SKM-1 (cell line): ENCODE measurements around the gene USP24.
"Not testable (repeated sequence)": the region's sequence is repeated elsewhere in the genome, so short reads cannot be mapped to it uniquely, and the experiment has no call there.

Source experiments
- DNase-seq: peaks from one replicate; lab custom pipeline; 2025; ENCODE audit not compliant: unreplicated experiment; lab: John Stamatoyannopoulos, UW

USP24 gene

GRCh38 chr1:55040083-55040932 lies 174.9 kb downstream of the USP24 start:
- DNase-seq, result no peak

GRCh38 chr1:55039342-55040082 lies 175.7 kb downstream of the USP24 start, which contains the start of gene PCSK9:
PCSK9 (plus strand) TSS chr1:55039548; CDS start chr1:55039838, 290 bp downstream.
- no peak for DNase-seq

DNA sequence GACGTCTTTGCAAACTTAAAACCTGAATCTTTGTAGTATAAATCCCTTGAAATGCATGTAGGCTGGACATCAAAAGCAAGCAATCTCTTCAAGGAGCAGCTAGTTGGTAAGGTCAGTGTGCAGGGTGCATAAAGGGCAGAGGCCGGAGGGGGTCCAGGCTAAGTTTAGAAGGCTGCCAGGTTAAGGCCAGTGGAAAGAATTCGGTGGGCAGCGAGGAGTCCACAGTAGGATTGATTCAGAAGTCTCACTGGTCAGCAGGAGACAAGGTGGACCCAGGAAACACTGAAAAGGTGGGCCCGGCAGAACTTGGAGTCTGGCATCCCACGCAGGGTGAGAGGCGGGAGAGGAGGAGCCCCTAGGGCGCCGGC lies 176.2 kb downstream of the USP24 start:
- DNase-seq, result no peak

DNA sequence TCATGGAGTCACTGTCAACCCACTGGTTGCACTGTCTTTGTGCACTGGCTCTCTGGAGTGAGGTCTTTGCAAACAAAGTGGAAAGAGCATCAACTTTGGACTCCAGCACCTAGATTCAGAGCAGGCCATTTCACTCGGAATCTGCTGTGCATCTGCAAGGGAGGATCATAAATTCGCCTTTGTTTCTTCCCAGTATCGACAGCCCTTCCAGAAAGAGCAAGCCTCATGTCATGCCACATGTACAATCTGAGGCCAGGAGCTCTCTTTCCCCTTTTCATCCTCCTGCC lies 176.7 kb downstream of the USP24 start:
- no peak for DNase-seq

GRCh38 chr1:55037733-55038551 lies 177.2 kb downstream of the USP24 start:
- DNase-seq, result no peak

DNA sequence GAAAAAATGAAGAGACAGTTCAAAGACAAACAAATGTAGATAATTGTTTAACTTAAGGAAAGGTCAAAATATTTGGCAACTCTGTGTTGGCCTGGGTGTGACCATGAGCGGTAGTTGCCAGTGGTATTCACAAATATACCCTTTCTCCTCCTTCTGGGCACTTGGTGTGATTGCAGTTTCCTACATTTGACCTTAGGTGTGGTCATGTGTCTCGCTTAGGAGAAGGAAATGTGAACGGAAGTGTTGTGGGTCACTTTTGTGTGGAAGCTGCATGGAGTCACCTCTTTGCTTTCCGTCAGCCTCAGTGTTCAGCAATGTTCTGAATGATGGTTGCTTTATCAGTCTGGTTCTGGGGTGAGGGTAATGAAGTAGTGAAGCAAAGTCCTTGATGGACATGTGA lies 179.3 kb downstream of the USP24 start:
- peak; percentile 33 for DNase-seq

DNA sequence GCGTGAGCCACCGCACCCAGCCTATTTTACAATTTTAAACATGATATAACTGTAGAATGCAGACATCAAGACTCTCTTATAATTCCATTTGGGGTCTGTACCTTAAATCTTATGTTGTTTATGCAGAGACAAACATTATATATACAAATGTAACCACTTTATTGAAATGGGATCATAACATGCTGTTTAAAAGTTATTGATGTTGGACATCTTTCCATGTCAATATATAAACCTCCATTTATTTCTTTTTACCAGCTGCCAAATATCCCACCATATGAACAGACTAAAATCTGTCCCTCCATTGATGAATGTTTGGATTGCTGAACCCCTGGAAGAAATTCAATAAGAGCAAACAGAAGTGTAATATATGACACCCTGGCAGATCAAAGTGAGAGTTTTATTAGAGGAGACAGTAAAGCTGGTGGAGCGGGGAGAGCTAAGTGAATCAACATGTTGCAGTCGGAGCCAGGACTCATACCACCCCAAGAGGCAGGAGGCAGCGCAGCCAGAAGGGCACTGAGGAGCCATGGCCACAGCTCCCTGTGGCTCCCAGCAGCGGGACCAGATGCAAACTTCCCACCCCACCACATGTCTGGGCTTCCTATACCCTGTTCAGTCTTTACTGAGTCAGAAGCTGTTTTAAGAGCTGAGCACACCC lies 180.6 kb downstream of the USP24 start:
- DNase-seq, result no peak

- no peak for DNase-seq
These were observed 181.9 kb downstream of the USP24 start for GRCh38 chr1:55033265-55033614.

DNA sequence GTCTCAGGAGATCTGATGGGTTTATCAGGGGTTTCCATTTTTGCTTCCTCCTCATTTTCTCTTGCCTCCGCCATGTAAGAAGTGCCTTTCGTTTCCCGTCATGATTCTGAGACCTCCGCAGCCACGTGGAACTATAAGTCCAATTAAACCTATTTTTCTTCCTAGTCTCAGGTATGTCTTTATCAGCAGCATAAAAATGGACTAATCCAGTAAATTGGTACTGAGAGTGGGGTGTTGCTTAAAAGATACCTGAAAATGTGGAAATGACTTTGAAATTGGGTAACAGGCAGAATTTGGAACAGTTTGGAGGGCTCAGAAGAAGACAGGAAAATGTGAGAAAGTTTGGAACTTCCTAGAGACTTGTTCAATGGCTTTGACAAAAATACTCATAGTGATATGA lies 184.1 kb downstream of the USP24 start:
- not testable (repeated sequence) for DNase-seq

GRCh38 chr1:55026682-55027081 lies 188.5 kb downstream of the USP24 start:
- DNase-seq, result not testable (repeated sequence)

- not testable (repeated sequence) for DNase-seq
These were observed 191.0 kb downstream of the USP24 start for GRCh38 chr1:55024163-55024562.

DNA sequence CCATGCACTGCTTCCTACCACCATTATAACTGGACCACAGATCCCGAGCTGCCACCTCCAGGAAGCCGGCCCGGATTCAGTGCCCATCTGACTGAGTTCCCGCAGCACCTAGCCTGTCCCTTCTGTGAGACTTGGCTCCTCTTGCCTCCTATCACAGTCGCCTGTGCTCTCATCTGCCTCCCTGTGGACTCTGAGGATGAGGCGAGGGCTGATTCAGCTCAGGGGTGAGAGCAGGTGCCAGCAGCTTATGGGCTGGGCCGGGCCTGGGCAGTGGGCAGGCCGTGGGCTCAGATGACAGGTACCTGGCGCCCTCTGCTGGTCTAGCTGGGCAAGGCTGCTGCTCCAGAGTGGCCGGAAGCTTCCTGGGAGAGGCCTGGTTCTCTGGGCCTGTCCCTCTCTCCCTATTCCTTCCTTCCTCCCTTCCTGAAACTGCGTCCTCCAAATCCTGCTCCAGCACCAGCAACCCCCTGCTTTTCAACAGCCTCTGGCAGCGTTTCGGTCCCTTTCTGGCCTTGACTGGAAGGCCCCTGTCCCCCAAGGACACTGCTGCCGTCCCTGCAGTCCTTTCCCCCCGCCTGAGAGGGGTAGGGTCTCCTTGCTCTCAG lies 193.1 kb downstream of the USP24 start:
- peak; percentile 37 for DNase-seq

- no peak for DNase-seq
These were observed 196.8 kb downstream of the USP24 start for GRCh38 chr1:55018395-55018794.
